Stimulated activated CD4-positive, alpha-beta T cell treated with anti-CD3 and anti-CD28 coated beads, Interleukin-4, amount 100 ng/mL, for 4 hours (primary cell): ENCODE results near the gene IL3RA.
"Not testable (repeated sequence)": the region's sequence is repeated elsewhere in the genome, so short reads cannot be mapped to it uniquely, and the experiment has no call there.

Experiments used
- DNase-seq, 2 experiments: peaks; one replicate each; pipeline ENCODE4 v3.0.0-alpha.2; 2020

IL3RA gene

DNA sequence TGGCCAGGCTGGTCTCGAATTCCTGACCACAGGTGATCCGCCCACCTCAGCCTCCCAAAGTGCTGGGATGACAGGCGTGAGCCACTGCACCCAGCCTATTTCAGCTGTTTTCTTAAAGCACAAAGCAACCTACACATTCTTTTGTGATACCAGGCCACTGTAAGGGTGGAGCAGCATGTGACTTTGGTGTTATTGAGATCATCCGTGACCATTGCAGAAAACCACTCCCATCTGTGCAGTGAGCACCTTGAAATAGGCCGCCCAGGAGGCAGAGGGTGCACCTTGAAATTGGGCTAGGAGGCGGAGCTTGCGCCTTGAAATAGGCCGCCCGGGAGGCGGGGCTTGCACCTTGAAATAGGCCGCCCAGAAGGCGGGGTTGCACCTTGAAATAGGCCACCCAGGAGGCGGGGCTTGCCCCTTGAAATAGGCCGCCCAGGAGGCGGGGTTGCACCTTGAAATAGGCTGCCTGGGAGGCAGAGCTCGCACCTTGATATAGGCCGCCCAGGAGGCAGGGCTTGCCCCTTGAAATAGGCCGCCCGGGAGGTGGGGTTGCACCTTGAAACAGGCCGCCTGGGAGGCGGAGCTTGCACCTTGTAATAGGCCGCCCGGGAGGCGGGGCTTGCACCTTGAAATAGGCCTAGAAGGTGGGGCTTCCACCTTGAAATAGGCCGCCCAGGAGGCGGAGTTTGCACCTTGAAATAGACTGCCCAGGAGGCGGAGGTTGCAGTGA lies 64.3 kb downstream of the IL3RA start:
- no peak for DNase-seq

DNA sequence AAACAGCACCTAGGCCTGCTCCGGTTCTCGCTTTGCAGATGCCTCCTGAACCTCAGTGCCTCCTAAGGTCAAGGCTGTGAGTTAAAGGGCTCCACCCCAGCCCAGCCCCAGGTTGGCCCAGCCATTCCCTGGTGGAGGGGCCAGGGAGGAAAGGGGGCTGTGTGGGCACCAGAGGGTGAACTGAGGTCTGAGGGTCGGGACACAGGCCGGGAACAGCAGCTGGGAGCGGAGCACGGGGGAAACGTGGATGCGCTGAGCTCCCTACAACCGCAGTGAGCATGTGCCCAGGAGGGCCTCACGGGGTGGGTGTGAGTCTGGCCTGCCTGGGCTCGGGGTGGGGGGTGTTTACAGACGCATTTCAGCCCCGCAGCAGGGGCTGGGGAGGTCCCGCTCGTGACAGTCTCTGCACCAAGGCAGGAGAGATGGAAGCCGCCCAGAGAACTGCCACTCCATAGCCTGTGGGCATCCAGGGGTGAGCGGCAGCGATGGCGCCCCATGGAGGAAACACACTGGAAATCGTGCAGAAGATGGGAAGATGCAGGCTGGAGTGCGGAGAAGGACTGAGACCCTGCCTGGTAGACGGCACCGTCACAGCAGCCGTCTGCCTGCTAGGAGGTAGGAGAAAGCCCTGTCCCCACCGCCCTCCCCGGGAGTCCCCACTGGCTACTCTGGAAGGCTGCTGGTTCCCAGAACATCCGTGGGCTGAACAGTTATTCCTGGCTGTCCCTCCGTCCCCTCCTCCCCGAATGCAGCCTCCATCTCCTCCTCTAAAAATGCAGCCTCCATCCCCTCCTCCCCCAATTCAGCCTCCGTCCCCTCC lies 65.2 kb downstream of the IL3RA start:
- no peak for DNase-seq

DNA sequence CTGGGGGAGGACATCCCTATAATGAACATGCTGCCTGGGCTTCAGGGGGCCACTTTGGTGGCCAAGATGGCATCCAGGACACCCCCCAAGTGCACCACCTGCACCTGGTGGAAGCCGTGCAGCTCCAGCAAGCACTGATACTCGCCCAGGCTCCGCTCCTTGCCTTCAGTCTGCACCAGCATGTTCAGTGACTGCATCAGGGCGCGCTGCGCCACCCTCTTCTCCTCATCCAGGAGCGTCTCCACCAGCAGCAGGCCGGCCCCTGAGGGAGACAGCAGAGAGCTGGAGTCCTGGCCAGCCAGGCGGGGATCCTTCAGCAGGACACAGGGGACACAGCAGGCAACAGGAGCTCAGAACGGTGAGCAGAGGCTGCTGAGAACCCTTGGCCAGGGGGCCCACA lies 66.6 kb downstream of the IL3RA start:
- DNase-seq, result no peak

DNA sequence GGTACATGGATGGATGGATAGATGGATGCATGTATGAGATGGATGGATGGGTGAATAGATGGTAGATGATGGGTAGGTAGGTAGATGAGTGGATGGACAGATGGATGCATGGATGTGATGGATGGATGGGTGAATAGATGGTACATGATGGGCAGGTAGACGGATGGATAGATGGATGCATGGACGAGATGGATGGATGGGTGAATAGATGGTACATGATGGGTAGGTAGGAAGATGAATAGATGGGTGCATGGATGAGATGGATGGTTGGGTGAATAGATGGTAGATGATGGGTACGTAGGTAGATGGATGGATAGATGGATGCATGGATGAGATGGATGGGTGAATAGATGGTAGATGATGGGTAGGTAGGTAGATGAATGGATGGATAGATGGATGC lies 67.3 kb downstream of the IL3RA start:
- not testable (repeated sequence) for DNase-seq

DNA sequence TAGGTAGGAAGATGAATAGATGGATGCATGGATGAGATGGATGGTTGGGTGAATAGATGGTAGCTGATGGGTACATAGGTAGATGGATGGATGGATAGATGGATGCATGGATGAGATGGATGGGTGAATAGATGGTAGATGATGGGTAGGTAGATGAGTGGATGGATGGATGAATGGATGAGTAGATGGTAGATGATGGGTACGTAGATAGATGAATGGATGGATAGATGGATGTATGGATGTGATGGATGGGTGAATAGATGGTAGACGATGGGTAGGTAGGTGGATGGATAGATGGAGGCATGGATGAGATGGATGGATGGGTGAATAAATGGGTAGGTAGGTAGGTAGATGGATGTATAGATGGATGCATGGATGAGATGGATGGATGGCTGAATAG lies 69.2 kb downstream of the IL3RA start:
- DNase-seq, result not testable (repeated sequence)

DNA sequence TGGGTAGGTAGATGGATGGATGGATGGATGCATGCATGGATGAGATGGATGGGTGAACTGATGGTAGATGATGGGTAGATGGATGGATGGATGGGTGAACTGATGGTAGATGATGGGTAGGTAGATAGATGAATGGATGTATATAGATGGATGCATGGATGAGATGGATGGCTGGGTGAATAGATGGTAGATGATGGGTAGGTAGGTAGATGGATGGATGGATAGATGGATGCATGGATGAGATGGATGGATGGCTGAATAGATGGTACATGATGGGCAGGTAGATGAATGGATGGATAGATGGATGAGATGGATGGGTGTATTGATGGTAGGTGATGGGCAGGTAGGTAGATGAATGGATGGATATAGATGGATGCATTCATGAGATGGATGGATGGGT lies 70.5 kb downstream of the IL3RA start:
- DNase-seq, result no peak

DNA sequence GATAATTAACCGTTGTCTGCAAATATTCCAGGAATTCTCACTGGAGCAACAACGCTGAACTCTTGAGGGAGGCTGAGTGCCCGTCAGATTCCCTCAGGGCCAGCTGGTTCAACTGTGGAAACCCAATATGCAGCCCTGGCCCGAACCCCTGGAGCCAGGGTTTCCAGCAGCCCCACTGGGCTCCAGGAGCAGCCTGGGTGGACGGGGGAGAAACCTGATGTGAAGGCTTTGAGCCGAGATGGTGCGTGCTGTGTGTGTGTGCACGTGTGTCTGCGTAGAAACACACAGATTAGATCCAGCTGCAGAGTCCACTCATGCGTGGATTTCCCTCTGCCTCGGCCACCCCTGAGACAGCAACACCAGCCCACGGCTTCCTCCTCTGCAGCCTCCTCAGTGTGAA lies 74.7 kb downstream of the IL3RA start:
- no peak for DNase-seq

DNA sequence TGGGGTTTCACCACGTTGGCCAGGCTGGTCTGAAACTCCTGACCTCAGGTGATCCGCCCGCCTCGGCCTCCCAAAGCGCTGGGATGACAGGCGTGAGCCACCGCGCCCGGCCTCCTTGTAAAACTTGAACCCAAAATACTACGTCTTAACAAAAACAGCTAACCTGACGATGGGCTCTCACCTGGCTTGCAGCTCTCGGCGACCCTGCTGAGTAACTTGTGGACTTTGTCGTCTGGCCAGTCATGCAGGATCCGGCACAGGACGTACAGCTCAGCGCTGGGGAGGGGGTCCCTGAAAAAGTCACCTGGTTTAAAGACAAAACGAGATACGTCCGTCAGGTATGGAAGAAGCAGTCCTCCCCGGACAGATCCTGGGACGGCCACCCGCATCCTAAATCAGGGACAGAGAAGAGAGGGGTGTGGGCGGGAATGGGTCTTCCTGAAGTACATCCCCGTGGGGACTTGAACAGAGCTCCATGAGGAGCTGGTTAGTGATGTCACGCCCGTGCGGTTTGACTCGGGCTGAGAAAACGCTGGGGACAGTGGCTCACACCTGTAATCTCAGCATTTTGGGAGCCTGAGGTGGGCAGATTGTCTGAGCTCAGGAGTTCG lies 76.1 kb downstream of the IL3RA start:
- DNase-seq, result no peak

DNA sequence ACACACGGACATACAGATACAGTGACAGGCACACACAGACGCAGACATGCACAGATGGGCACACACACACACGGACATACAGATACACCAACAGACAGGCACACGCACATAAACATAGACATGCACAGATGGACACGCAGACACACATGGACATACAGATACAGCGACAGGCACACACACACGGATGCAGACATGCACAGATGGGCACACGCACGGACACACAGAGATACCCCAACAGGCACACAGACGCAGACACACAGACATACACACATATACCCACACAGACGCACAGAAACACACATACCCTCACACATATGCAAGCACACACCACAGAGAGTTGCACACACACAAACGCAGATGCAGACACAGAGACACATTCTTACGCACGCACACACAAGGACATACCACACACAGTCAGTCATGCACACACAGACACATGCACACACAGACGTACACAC lies 79.8 kb downstream of the IL3RA start:
- DNase-seq, result no peak

DNA sequence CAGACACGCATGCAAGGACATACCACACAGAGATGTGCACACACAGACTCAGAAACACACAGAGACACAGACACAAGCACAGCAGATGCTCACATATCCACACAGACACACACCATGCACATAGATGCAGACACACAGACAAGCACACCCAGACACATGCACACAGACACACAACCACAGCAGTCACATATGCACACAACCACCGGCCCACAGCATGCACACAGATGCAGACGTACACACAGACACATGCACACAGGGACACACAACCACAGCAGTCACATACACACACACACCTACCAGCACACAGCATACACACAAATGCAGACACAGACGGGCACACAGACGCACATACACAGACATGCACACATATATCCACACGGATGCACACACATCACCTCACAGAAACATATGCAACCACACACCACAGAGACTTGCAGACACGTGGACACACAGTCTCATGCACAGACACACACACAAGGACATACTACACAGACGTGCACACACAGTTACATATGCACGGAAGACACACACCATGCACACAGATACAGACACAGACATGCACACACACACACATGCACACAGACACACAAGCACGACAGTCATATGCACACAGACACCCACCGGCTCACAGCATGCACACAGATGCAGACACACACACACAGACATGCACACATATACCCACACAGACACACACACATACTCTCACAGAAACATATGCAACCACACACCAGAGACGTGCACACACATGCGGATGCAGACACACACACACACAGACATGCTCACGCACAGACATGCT lies 80.6 kb downstream of the IL3RA start:
- no peak for DNase-seq

DNA sequence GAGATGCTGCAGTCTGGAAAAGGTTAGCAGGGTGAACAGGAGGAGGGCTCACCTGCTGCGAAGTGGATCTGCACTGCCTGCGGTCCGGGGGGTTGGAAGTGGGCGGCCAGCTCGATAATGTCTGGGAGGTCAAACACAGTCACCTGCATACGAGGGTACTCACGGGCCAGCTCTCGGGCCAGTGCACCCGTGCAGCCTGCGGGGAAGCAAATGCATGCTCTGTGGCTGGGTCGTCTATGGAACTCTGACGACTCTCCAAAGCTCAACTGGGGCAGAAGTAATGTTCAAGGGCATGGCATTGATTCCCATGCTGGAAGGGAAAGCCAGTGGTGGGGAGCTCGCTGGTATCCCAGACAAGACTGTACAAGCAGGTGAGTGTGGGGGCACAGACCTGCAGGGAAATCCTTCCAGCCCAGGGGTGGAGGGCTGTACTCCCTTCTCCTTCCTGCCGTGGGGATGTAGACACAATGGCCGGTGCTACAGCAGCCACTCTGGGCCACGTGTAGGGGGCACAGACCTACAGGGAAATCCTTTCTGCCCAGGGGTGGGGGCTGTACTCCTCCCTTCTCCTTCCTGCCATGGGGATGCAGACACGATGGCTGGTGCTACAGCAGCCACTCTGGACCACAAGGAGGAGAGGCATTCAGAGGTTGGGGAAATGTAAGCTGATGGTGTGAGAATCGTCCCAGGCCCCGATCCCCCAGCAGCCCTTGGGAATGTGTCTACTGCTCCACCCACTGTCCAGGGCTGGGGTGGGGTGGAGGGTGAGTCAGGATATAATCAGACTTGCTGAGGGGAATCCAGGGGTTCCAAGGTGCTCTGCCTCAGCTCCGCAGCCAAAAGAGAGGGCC lies 81.6 kb downstream of the IL3RA start:
- no peak for DNase-seq

DNA sequence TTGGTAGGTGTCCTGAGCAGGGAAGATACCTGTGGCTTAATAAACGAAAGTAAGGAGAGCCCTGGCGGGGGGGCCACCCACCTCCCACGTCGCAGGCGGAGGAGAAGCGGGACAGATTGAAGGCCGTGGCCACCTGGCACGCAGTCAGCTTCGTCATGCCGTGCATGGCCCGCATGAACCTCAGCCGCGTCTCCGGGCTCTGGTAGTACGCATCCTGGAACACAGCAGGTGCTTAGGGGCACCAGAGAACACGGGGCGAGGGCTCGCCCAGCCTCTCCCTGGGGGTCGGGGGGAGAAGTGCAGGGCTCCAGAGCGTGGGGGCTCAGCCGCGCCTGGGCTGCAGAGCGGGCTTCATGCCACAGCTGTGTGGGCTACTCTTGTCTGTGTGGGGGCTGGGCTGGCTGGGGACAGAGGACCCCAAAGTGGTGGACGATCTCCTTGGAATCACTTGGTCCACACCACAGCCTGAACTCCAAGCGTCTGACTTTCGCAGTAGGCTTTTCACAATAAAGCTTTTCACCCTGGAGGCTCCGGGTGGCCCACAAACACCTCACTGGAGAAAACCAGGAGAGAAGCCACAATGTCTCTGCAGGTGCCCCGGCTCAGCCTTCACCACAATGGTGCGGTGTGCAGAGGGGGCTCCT lies 82.4 kb downstream of the IL3RA start:
- DNase-seq, result no peak

DNA sequence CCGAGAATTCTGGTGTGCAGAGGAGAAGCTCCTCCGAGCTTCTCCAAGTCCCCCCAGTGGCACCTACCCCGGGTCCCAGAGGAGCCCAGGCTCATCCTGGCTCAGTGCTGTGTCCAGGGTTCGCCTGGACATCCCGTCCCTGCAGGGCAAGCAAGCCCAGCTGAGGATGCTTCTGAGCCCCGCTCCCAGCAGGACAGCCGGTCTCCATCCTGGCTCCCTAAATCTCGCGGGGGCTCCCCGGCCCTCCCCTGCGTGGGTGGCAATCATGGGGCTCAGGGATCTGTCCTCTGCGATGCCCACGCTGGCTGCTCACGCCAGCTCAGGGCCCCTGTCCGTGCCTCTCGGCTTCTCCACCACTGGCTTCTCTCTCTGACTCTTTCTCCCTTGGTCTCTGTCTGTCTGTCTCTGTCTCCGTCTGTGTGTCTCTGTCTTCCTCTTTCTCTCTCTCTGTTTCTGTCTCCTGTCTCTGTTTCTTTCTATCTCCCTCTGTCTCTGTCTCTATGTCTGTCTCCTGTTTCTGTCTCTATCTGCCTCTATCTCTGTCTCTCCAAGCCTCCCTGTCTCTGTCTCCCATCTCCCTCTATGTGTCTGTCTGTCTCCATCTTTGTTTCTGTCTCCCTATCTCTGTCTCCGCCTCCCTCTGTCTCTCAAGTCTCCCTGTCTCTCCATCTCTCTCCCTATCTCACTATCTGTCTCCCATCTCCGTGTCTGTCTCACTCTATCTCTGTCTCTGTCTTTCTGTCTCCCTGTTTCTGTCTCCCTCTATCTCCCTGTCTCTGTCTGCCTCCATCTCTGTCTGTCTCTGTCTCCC lies 83.2 kb downstream of the IL3RA start:
- DNase-seq, result no peak

DNA sequence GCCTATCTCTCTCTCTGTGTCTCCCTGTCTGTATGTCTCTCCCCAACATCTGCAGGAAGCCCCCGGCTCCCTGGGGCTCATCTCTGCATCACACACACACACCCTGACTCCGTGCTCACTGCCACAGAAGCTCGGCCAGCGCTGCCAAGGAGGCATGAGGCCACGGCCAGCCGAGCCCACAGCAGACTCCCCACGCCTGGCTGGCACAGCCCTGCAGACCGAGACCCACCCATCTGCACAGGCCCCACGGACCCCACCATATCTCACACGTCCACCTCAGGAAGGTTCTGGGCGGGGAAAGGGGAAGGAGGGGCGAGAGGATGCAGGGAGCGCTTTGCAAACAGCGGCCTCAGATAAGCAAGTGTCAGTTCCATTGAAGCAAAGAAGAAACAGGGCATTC lies 83.8 kb downstream of the IL3RA start:
- DNase-seq, result no peak

DNA sequence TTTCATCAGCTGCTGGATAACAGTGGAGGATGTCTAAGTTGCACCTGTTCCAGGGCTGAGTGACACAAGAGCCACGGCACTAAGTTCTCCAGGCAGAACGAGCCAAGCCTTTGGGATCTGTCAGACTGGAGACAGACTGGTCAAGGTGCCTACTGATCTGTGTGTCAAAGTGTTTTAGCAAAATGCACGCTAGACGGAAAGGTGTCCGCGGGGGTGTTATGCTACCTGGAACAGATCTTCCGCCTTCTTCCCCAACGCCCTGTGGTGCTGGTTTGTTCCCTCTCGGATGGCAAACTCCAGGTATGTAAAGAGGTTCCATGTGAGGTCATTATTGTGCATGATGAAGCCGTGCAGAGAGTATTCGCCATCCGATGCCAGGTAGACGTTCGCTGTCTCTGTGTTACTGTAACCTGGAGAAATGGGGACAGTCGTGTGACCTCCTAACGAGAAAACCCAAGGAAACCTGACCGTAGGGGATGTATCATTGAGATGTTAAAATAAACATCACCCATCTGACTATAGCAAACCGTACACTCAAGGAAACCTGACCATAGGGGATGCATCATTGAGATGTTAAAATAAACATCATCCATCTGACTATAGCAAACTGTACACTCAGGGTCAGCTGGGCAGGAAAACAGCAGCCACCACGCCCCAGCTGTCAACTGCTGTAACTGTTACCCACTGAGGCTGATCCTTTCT lies 85.0 kb downstream of the IL3RA start:
- DNase-seq, result no peak

DNA sequence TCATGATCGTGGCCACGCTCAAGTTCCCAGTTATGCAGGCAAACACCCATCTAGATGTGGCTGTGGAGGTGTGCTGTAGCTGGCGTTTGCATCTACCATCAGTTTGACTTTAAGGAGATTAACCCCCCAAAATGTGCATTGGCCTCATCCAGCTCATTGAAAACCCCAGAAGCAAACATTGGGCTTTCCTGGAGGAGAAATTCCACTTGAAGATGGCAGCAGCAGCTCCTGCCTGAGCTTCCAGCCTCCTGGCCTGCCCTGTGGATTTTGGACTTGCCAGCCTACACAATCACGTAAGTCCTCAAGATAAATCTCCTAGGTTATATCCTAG lies 85.5 kb downstream of the IL3RA start:
- no peak for DNase-seq

DNA sequence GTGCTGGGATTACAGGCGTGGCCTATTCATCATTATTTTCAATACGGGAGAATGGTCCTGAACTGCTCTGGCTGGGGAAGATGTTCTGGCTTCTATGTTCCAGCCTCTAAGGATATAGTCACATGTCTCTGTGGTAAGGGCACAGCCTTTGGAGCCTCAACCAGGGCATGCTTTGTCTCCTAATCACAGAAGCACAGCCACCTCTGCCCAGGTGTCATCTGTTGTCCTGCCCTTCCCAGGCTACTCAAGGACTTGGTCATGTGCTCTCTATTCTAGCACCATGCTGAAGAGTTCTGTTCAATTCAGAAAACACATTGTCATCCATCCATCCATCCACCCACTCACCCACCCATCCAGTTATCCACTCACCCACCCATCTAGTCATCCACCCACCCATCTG lies 86.6 kb downstream of the IL3RA start:
- DNase-seq, result no peak

DNA sequence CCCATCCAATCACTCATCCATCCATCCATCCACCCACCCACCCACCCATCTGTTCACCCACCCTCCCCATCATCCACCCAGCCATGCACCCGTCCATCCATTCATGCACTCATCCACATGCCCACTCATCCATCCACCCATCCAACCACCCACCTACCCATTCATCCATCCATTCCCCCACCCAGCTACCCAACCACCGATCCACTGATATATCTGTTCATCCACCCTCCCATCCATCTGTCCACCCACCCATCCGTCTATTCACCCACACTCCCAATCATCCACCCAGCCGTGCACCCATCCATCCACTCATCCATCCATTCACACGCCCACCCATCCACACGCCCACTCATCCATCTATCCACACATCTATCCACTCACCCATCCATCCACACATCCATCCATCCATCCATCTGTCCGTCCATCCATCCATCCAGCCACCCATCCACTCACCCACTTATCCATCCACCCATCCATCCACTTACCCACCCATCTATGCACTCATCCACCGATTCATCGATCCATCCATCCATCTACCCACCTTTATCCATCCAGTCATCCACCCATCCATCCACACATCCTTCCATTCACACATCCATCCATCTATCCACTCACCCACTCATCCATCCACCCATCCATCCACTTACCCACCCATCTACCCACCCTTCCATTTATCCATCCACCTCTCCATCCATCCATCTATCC lies 87.7 kb downstream of the IL3RA start:
- no peak for DNase-seq

DNA sequence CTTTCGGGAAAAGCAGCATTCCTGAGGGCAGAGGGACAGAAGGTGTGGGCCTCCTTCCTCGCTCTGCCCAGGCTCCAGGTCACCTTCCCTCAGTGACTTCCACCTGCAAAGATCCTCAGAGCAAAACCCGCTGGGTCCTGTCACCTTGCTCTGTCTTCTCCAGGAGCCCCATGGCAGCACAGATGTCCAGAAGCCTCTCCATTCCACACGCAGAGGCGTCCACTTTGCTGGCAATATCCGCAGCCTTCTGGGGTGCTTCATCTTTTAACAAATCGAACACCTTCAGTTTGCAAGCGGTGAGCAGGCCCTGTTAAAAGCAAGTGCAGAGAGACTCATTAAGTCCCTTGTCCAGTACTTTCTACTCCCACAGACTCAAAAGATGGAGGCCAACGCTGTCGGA lies 88.8 kb downstream of the IL3RA start:
- no peak for DNase-seq

DNA sequence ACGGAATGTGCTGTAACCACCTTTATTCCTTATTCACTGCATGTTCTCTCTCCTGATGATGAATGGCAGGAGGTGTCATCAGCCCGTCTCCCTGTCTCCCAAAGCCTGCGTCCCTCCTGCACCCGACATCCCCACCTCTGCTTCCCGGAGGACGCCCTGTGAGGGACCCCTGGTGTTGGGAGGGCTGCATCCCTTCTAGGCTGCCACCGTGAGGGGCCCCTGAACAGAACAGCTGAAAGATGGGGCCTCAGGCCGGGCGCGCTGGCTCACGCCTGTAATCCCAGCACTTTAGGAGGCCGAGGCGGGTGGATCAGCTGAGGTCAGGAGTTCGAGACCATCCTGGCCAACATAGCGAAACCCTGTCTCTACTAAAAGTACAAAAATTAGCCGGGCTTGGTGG lies 89.7 kb downstream of the IL3RA start:
- DNase-seq, result not testable (repeated sequence)
